GM12878 (cell line): ENCODE results near the gene BBOX1. TPM values are rescaled to one million over a fixed set of nuclear protein-coding genes. Genes with fewer than 3 reads are reported as not detected.

Experiments used
- ATAC-seq: fragments of 200-7000 bp; cut with Tn5 transposase; 3 replicates; pipeline ENCODE4 v1.9.1; 2020; ENCODE audit warnings: mild to moderate bottlenecking, moderate library complexity
- BruUV-seq: library from RNA; stranded (reverse); fragments of 400-500 nt; replicated peaks from 2 replicates; lab custom pipeline; 2021; lab: Mats Ljungman, UMichigan
- CTCF ChIA-PET: fragments of 300-600 bp; sonication (Branson Sonifier 250); formaldehyde crosslinking; extraction: SDS; loops from one replicate; lab custom pipeline; 2021; ENCODE audit warnings: inconsistent platforms; lab: Yijun Ruan, JAX
- POLR2A ChIA-PET: fragments of 350-600 bp; formaldehyde crosslinking; extraction: SDS; loops from one replicate; lab custom pipeline; 2021; ENCODE audit warnings: inconsistent platforms; lab: Charles Lee
- RAD21 ChIA-PET: fragments of 300-600 bp; sonication (Branson Sonifier 250); formaldehyde crosslinking; loops from one replicate; lab custom pipeline; 2023; ENCODE audit warnings: antibody characterized with exemption; ENCODE audit not compliant: unreplicated experiment; lab: Charles Lee
- SMC1A ChIA-PET: fragments of 300-600 bp; sonication (Branson Sonifier 250); formaldehyde crosslinking; loops from one replicate; lab custom pipeline; 2023; ENCODE audit not compliant: unreplicated experiment, uncharacterized antibody; lab: Charles Lee
- DNase-seq: peaks from one replicate; pipeline ENCODE4 v3.0.0-alpha.2; 2011; ENCODE audit warnings: low read depth, low spot score
- FAIRE-seq: peaks from 3 replicates; lab custom pipeline; 2011; peaks lifted over from hg19 to GRCh38; lab: Jason Lieb, UNC
- H2AFZ ChIP-seq: 2 replicates; pipeline ENCODE4 v1.6.0; 2011; ENCODE audit warnings: low read depth, low read length, control low read depth; ENCODE audit not compliant: control insufficient read depth
- H3K27ac ChIP-seq: 2 replicates; pipeline ENCODE4 v1.5.1; 2011; ENCODE audit warnings: control low read depth; ENCODE audit not compliant: control insufficient read depth, insufficient read depth
- H3K27me3 ChIP-seq, 2 experiments: replicated peaks in 1 of 2; 2 replicates each; pipeline versions ENCODE4 v1.6.0 to v1.6.1; 2011; ENCODE audit warnings: low read length in 1 of 2; ENCODE audit not compliant: control insufficient read depth in 2 of 2, insufficient read depth in 2 of 2
- H3K36me3 ChIP-seq, 2 experiments: 2 replicates each; pipeline ENCODE4 v1.5.1; 2011; ENCODE audit warnings: low read length in 1 of 2; ENCODE audit not compliant: control insufficient read depth in 2 of 2, insufficient read depth in 2 of 2
- H3K4me1 ChIP-seq: 2 replicates; pipeline ENCODE4 v1.6.1; 2011; ENCODE audit warnings: mild to moderate bottlenecking, low read length, moderate library complexity, mixed read lengths; ENCODE audit not compliant: control insufficient read depth, insufficient read depth
- H3K4me2 ChIP-seq: 2 replicates; pipeline ENCODE4 v1.6.0; 2011; ENCODE audit warnings: control low read depth; ENCODE audit not compliant: control insufficient read depth, insufficient read depth
- H3K4me3 ChIP-seq: fragments of 200-600 bp; sonication (generic); 2 replicates; pipeline ENCODE4 v1.5.1; 2016
- H3K79me2 ChIP-seq: 2 replicates; pipeline ENCODE4 v1.6.0; 2011; ENCODE audit warnings: low read length; ENCODE audit not compliant: control insufficient read depth, insufficient read depth
- H3K9ac ChIP-seq: 2 replicates; pipeline ENCODE4 v1.8.0; 2011; ENCODE audit warnings: low read length, control low read depth, mixed read lengths; ENCODE audit not compliant: control insufficient read depth, insufficient read depth
- H3K9me3 ChIP-seq: replicated peaks from 3 replicates; pipeline ENCODE4 v1.5.1; 2011; ENCODE audit warnings: mild to moderate bottlenecking, low read length; ENCODE audit not compliant: control insufficient read depth, insufficient read depth
- H4K20me1 ChIP-seq: 2 replicates; pipeline ENCODE4 v1.6.0; 2011; ENCODE audit not compliant: control insufficient read depth, insufficient read depth
- ASH2L ChIP-seq: fragments of 300-600, 200-600 bp; sonication (generic); IDR thresholded peaks from 2 replicates; pipeline ENCODE4 v1.6.1; 2017; ENCODE audit warnings: low read depth, mild to moderate bottlenecking, borderline replicate concordance
- KAT2A ChIP-seq: conservative IDR thresholded peaks from 2 replicates; pipeline ENCODE4 v1.6.1; 2011; ENCODE audit warnings: low read depth, low read length; ENCODE audit not compliant: control insufficient read depth
- PML ChIP-seq: IDR thresholded peaks from 2 replicates; pipeline ENCODE4 v1.6.1; 2012; ENCODE audit warnings: low read length, inconsistent platforms
- RFX5 ChIP-seq: IDR thresholded peaks from 2 replicates; pipeline ENCODE4 v1.6.1; 2011; ENCODE audit warnings: low read depth, low read length, improper control_type of control experiment
- ZNF687 ChIP-seq: fragments of 450-650 bp; IDR thresholded peaks from 2 replicates; pipeline ENCODE4 v1.6.1; 2017; ENCODE audit warnings: mild to moderate bottlenecking, moderate library complexity
- WGBS: methylation state at CpG from one replicate; pipeline ENCODE4 v1.1.6; 2016; ENCODE audit warnings: low lambda C conversion rate; ENCODE audit not compliant: insufficient replicate concordance, insufficient coverage; ENCODE audit errors: missing lambda C conversion rate; 5-methylcytosine and 5-hydroxymethylcytosine counted together
- in situ Hi-C: fragments of 300-500 bp; cut with MboI; formaldehyde crosslinking; loops from 9 replicates; pipeline ENCODE4 v1.14.3; 2018; ENCODE audit warnings: mixed read lengths
- intact Hi-C: fragments of 100-400 bp; cut with micrococcal nuclease; formaldehyde crosslinking; loops from one replicate; pipeline ENCODE4 v1.14.2; 2022; ENCODE audit not compliant: unreplicated experiment
- polyA plus RNA-seq, 11 experiments: library from polyadenylated mRNA; depleted of rRNA in 4 of 11; unstranded in 6 of 11; stranded (reverse) in 5 of 11; fragments of >200 nt; fragmentation: Nextera tagmentation in 4 of 11; fragmentation: Illumina TruSeq in 1 of 11; extraction: Ambion mirVana in 4 of 11; extraction: Trizol in 1 of 11; gene quantifications; 1 replicate in 1 of 11; 2 replicates in 10 of 11; pipeline versions ENCODE4 v1.2.1 to v1.2.3, GENCODE V29; 2011 to 2016; ENCODE audit warnings: inconsistent platforms in 2 of 11, missing spikeins in 2 of 11, low read depth in 1 of 11
- total RNA-seq, 4 experiments: library from RNA; depleted of rRNA in 3 of 4; stranded (reverse); fragments of >200 nt in 3 of 4; fragmentation: Illumina TruSeq in 1 of 4; extraction: Trizol in 1 of 4; gene quantifications; 2 replicates each; pipeline versions ENCODE4 v1.2.1 to v1.2.3, GENCODE V29; 2013 to 2021
- TF ChIP-seq, protein P1 (sequence below): IDR thresholded peaks from 2 replicates; pipeline ENCODE4 v1.6.1; 2012; ENCODE audit warnings: low read length, inconsistent platforms
- TF ChIP-seq, protein P2 (sequence below): fragments of 450-650 bp; formaldehyde crosslinking; IDR thresholded peaks from 2 replicates; pipeline ENCODE4 v1.4.0; 2022; ENCODE audit warnings: mild to moderate bottlenecking, moderate library complexity

BBOX1 gene
- total and polyA plus RNA-seq, 10 of the 15 experiments (the other 5 are each of a cell fraction or from before 2014, with no cell fraction given) = 3.5 TPM; not detected in 9

- TF ChIP-seq PML (no peak), ASH2L (no peak), KAT2A (no peak)
Observed at GRCh38 chr11:27008811-27009535, 31.6 kb upstream of the BBOX1 start (continued).

DNA sequence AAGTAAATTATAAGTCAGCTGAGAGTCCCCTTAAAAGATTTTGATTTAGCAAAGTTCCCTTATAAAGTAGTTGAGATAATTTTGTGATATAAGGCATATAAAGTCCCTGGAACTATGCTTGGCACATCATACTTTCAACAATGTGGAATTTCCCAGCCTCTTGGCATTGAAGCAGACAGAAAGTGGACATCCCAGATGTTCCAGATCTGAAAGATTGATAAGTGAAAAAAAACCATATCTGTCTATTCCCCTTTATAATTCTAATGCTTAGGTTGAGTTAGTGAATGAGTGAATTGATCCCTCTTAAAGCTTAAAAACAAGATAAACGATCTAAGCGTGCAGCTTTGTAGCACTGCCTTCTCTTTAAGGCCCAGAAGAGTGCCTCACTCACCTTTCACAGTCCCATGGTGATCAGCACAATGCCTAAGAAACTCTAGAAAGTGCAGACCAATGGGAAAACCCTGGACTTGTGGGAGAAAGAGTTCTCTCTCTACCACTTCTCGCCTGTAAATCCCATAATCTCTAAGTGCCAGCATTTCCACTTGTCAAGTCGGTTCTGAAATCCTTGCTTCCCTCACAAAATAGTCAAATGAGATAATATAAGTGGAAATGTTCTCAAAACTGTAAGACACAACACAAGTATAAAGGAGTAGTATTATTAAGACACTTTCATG lies 28.9 kb upstream of the BBOX1 start:
- no peaks in the 10 kb centered on the region for H3K9me3 ChIP-seq
- no TSS peak for BruUV-seq
- no peaks in the 10 kb centered on the region for H4K20me1 ChIP-seq
- no peaks in the 10 kb centered on the region for H3K4me1 ChIP-seq
- DNase-seq (no peak), FAIRE-seq (no peak), ATAC-seq (no peak)
- no peaks in the 10 kb centered on the region for H3K36me3 ChIP-seq
- H3K4me2 ChIP-seq = no peak overlapping the region
- H3K4me3 ChIP-seq = no peak overlapping the region
- no peak overlapping the region for H3K27ac ChIP-seq
- SMC1A ChIA-PET = interaction anchor here (0.7 kb wide), 1 partner anchor 26 kb away, joined by 3 read pairs; no protein-coding TSS in a partner anchor
- RAD21 ChIA-PET = no interaction called here
- H3K79me2 ChIP-seq = no peaks in the 10 kb centered on the region
- POLR2A ChIA-PET = no interaction called here
- CTCF ChIA-PET = interaction anchor here (1.0 kb wide), 2 partner anchors 9 to 16 kb away, joined by 3 read pairs; no protein-coding TSS in a partner anchor
- no peak overlapping the region for H3K9ac ChIP-seq
- no peaks in the 10 kb centered on the region for H3K27me3 ChIP-seq
- intact Hi-C loops (no loop called here), in situ Hi-C loops (no loop called here)
- H2AFZ ChIP-seq = no peak overlapping the region
- 15% methylated on average over 4 of the region's 4 CpGs for WGBS
- TF ChIP-seq, protein P1, sequence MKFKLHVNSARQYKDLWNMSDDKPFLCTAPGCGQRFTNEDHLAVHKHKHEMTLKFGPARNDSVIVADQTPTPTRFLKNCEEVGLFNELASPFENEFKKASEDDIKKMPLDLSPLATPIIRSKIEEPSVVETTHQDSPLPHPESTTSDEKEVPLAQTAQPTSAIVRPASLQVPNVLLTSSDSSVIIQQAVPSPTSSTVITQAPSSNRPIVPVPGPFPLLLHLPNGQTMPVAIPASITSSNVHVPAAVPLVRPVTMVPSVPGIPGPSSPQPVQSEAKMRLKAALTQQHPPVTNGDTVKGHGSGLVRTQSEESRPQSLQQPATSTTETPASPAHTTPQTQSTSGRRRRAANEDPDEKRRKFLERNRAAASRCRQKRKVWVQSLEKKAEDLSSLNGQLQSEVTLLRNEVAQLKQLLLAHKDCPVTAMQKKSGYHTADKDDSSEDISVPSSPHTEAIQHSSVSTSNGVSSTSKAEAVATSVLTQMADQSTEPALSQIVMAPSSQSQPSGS = no peak
- TF ChIP-seq ZNF687 (no peak), RFX5 (no peak)
- TF ChIP-seq, protein P2, sequence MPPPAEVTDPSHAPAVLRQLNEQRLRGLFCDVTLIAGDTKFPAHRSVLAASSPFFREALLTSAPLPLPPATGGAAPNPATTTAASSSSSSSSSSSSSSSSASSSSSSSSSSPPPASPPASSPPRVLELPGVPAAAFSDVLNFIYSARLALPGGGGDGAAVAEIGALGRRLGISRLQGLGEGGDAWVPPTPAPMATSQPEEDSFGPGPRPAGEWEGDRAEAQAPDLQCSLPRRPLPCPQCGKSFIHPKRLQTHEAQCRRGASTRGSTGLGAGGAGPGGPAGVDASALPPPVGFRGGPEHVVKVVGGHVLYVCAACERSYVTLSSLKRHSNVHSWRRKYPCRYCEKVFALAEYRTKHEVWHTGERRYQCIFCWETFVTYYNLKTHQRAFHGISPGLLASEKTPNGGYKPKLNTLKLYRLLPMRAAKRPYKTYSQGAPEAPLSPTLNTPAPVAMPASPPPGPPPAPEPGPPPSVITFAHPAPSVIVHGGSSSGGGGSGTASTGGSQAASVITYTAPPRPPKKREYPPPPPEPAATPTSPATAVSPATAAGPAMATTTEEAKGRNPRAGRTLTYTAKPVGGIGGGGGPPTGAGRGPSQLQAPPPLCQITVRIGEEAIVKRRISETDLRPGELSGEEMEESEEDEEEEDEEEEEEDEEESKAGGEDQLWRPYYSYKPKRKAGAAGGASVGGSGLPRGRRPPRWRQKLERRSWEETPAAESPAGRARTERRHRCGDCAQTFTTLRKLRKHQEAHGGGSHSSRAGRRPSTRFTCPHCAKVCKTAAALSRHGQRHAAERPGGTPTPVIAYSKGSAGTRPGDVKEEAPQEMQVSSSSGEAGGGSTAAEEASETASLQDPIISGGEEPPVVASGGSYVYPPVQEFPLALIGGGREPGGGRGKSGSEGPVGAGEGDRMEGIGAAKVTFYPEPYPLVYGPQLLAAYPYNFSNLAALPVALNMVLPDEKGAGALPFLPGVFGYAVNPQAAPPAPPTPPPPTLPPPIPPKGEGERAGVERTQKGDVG (CRISPR knock-in tag) = no peak
